HG02678 (cell line): ENCODE data around the gene KHDRBS2.

Source experiments
- ATAC-seq: cut with Tn5 transposase; IDR thresholded peaks from one replicate; pipeline ENCODE4 v1.9.1; 2021; ENCODE audit warnings: mild to moderate bottlenecking, moderate library complexity; ENCODE audit not compliant: unreplicated experiment

KHDRBS2 gene

GRCh38 chr6:62192593-62192992, 93.4 kb downstream of the KHDRBS2 start:
- ATAC-seq, result no peak

GRCh38 chr6:62175195-62175594, 110.8 kb downstream of the KHDRBS2 start:
- ATAC-seq, result no peak

- ATAC-seq, result no peak
Observed at GRCh38 chr6:62174548-62174947, 111.5 kb downstream of the KHDRBS2 start.

GRCh38 chr6:62167736-62168135, 118.3 kb downstream of the KHDRBS2 start:
- ATAC-seq, result no peak

- ATAC-seq, result no peak
Observed at GRCh38 chr6:62162858-62163257, 123.2 kb downstream of the KHDRBS2 start.

GRCh38 chr6:62152796-62153195, 133.2 kb downstream of the KHDRBS2 start:
- ATAC-seq, result no peak

GRCh38 chr6:62150048-62150663, 135.9 kb downstream of the KHDRBS2 start:
- peak; percentile 85 for ATAC-seq

GRCh38 chr6:62146954-62147853, 138.8 kb downstream of the KHDRBS2 start:
- no peak for ATAC-seq

- ATAC-seq, result no peak
Observed at GRCh38 chr6:62129127-62129526, 156.9 kb downstream of the KHDRBS2 start.

- no peak for ATAC-seq
Observed at GRCh38 chr6:62119401-62119800, 166.6 kb downstream of the KHDRBS2 start.

GRCh38 chr6:62103186-62103859, 182.7 kb downstream of the KHDRBS2 start:
- no peak for ATAC-seq

GRCh38 chr6:62102387-62102786, 183.6 kb downstream of the KHDRBS2 start:
- ATAC-seq, result no peak

GRCh38 chr6:62090442-62091229, 195.4 kb downstream of the KHDRBS2 start:
- no peak for ATAC-seq

- no peak for ATAC-seq
Observed at GRCh38 chr6:62089781-62090180, 196.2 kb downstream of the KHDRBS2 start.

- no peak for ATAC-seq
Observed at GRCh38 chr6:62086047-62086446, 200.0 kb downstream of the KHDRBS2 start.

GRCh38 chr6:62075869-62076268, 210.2 kb downstream of the KHDRBS2 start:
- ATAC-seq, result no peak

GRCh38 chr6:62059901-62060300, 226.1 kb downstream of the KHDRBS2 start:
- ATAC-seq, result no peak

- ATAC-seq, result no peak
Observed at GRCh38 chr6:62057300-62057699, 228.7 kb downstream of the KHDRBS2 start.

GRCh38 chr6:62045502-62045901, 240.5 kb downstream of the KHDRBS2 start:
- ATAC-seq, result no peak

GRCh38 chr6:62043084-62043483, 242.9 kb downstream of the KHDRBS2 start:
- no peak for ATAC-seq

- ATAC-seq, result no peak
Observed at GRCh38 chr6:62042429-62042828, 243.6 kb downstream of the KHDRBS2 start.
